HUES48 (cell line): ENCODE measurements around the gene PARD6G.
"Not testable (repeated sequence)": the region's sequence is repeated elsewhere in the genome, so short reads cannot be mapped to it uniquely, and the experiment has no call there.

Experiments used
- H3K27ac ChIP-seq: one replicate; pipeline ENCODE4 v1.7.0; 2013; ENCODE audit warnings: low read depth, low read length, inconsistent platforms
- H3K27me3 ChIP-seq: 2 replicates; pipeline ENCODE4 v1.6.1; 2013; ENCODE audit warnings: mild to moderate bottlenecking, low read length; ENCODE audit not compliant: control insufficient read depth, insufficient read depth
- H3K36me3 ChIP-seq: 2 replicates; pipeline ENCODE4 v1.6.1; 2013; ENCODE audit warnings: low read length; ENCODE audit not compliant: control insufficient read depth, insufficient read depth
- H3K4me1 ChIP-seq: 2 replicates; pipeline ENCODE4 v1.6.1; 2013; ENCODE audit warnings: mild to moderate bottlenecking, low read length; ENCODE audit not compliant: control insufficient read depth, insufficient read depth
- H3K4me3 ChIP-seq: 2 replicates; pipeline ENCODE4 v1.5.1; 2013; ENCODE audit warnings: mild to moderate bottlenecking, low read depth, low read length
- H3K9ac ChIP-seq: 2 replicates; pipeline ENCODE4 v1.6.1; 2013; ENCODE audit warnings: mild to moderate bottlenecking, low read depth, low read length, moderate library complexity
- H3K9me3 ChIP-seq: 2 replicates; pipeline ENCODE4 v1.6.1; 2013; ENCODE audit warnings: low read length; ENCODE audit not compliant: control insufficient read depth, insufficient read depth

The PARD6G gene

DNA sequence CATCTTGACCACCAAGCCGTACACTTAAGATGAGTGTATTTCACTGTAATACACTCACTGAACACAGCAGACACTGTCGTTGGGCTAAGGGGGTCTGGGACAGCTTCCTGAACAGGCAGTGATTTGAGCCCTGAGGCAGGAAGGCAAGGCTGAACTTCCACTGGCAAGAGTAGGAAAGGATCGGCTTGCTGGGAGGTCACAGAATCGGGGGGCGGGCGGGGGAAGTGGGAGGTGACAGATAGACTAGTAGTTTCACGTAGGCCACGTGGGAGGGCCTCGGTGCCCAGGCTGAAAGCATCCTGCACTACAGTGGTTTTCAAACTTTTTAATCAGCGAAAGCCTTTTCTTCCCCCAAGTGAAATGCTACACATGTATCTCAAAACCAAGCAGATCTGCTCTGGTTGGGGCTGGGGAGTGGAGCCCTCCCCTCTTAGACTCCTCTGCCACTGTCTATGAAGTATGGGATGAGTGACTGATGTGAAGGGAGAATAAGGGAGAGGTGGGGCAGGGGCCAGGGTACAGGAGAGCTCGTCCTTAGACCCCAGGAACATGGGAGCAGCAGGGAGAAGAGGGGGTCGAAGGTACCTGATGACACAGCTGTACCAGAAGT lies 8.6 kb downstream of the PARD6G start:
- Histone ChIP-seq H3K27me3 (no peaks in the 10 kb centered on the region), H3K4me1 (peaks cover 3% of the 10 kb centered on the region; the same call in 1 of the 2 replicates), H3K9ac (no peak overlapping the region), H3K36me3 (no peaks in the 10 kb centered on the region), H3K9me3 (no peaks in the 10 kb centered on the region), H3K4me3 (no peak overlapping the region), H3K27ac (no peak overlapping the region)

DNA sequence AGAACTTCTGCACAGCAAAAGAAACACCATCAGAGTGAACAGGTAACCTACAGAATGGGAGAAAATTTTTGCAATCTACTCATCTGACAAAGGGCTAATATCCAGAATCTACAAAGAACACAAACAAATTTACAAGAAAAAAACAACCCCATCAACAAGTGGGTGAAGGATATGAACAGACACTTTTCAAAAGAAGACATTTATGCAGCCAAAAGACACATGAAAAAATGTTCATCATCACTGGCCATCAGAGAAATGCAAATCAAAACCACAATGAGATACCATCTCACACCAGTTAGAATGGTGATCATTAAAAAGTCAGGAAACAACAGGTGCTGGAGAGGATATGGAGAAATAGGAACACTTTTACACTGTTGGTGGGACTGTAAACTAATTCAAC lies 9.8 kb downstream of the PARD6G start:
- not testable (repeated sequence) for H3K27me3 ChIP-seq, H3K4me3 ChIP-seq, H3K4me1 ChIP-seq, H3K36me3 ChIP-seq, H3K9ac ChIP-seq, H3K27ac ChIP-seq, H3K9me3 ChIP-seq

DNA sequence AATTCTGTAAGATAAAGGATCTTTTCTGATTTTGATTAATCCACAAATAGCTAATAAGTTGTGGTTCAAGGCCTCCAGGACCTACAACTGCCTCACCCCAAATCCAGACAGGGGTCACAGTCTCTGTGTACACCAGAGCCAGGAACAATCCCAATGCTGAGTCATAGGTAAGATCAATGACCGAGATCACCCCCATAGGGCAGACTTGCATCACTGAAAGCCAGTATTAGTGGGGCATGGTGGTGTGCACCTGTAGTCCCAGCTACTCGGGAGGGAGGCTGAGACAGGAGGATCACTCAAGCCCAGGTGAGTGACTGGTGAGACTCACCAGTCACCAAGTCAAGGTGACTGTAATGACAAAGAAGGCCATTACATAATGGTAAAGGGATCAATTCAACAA lies 12.9 kb downstream of the PARD6G start:
- Histone ChIP-seq H3K36me3 (no peaks in the 10 kb centered on the region), H3K4me1 (peaks cover 3% of the 10 kb centered on the region; the same call in 1 of the 2 replicates), H3K9ac (no peak overlapping the region), H3K4me3 (no peak overlapping the region), H3K9me3 (no peaks in the 10 kb centered on the region), H3K27ac (no peak overlapping the region), H3K27me3 (no peaks in the 10 kb centered on the region)

DNA sequence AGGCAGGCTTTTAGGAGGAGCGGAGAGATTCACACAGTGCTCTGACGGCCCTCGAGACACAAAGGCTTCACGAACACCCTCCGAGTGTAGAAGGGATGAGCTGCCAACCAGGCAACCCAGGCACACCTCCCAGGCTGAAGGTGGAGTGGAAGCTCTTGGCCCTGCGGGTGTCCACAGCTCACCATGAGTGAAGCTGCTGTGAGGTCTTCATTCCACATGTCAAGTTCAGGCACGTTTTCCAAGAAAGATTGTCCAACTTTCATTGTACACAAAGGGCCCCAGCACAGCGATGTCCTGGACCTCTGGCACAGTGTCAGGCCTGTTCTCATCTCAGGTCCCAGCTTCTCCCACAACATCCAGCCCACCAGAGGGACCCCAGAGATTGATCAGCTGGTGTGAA lies 13.4 kb downstream of the PARD6G start:
- Histone ChIP-seq H3K27ac (no peak overlapping the region), H3K9me3 (no peaks in the 10 kb centered on the region), H3K27me3 (no peaks in the 10 kb centered on the region), H3K4me1 (peaks cover 3% of the 10 kb centered on the region; the same call in 1 of the 2 replicates), H3K36me3 (no peaks in the 10 kb centered on the region), H3K9ac (no peak overlapping the region), H3K4me3 (no peak overlapping the region)

DNA sequence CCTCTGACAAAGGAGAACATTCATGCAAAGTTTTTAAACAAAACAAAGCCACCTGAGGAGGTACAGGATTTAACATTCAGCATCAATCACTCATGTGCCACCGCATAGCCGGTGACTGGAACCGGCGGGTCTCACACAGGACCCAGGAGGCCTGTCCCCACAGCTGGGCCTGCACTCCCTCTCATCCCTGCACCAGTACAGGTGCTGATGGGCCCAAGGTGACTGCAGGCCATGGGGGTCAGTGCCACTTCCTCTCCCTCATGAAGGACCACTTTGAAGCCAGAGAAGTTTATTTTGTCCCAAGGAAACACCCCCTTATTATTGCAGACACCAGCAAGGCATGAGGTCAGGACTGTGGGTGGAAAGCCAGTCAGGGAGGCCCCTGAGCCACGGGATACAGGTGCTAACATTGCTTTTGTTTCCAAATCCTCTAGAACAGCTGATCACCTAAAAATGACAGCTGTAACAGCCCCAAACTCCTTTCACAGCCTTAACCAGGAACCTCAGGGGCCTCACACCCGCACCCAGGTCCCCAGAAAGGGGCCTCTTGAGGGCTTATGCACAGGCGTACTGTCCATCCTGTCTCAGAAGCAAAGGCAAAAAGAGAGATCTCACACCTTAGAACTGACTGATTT lies 14.0 kb downstream of the PARD6G start:
- H3K27ac ChIP-seq: no peak overlapping the region
- peaks cover 3% of the 10 kb centered on the region; the same call in 1 of the 2 replicates for H3K4me1 ChIP-seq
- no peaks in the 10 kb centered on the region for H3K36me3 ChIP-seq
- H3K27me3 ChIP-seq: no peaks in the 10 kb centered on the region
- H3K9me3 ChIP-seq: no peaks in the 10 kb centered on the region
- no peak overlapping the region for H3K9ac ChIP-seq
- no peak overlapping the region for H3K4me3 ChIP-seq

DNA sequence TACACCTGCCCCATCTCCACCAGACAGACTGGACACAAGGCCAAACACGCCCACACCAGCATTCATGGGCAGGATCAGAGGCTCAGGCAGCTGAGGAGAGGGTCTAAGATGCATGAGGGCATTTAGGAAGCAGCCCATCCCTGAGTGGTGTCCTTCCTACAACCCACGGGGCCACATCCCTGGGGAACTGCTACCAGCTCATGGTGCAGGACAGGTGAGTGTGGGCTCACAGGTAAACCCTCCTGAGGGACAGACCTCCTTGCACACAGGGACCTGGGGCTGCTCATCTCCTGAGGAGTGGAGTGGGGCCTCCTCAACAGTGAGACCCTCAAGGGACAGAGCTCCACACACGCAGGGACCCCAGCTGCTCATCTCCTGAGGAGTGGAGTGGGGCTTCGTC lies 14.6 kb downstream of the PARD6G start:
- Histone ChIP-seq H3K27ac (no peak overlapping the region), H3K4me3 (no peak overlapping the region), H3K9me3 (no peaks in the 10 kb centered on the region), H3K27me3 (no peaks in the 10 kb centered on the region), H3K4me1 (peaks cover 3% of the 10 kb centered on the region; the same call in 1 of the 2 replicates), H3K36me3 (no peaks in the 10 kb centered on the region), H3K9ac (no peak overlapping the region)

DNA sequence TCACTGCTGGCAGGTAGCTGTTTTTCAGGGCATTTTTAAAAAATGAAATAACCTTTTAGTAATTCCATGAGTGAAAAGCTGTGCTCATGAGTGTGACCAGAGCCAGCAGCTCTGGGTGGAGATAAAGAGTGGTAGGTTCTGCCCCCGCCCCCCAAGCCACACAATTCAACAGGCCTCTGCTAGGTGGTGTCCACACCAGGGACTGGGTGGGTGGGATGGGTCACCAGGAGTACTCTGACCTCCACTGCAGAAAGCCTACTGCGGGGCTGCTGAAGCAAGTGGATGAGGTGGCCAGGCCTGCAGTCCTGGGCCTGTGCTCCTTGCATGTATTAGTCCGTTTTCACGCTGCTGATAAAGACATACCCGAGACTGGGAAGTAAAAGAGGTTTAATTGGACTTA lies 15.3 kb downstream of the PARD6G start:
- H3K9me3 ChIP-seq: no peaks in the 10 kb centered on the region

DNA sequence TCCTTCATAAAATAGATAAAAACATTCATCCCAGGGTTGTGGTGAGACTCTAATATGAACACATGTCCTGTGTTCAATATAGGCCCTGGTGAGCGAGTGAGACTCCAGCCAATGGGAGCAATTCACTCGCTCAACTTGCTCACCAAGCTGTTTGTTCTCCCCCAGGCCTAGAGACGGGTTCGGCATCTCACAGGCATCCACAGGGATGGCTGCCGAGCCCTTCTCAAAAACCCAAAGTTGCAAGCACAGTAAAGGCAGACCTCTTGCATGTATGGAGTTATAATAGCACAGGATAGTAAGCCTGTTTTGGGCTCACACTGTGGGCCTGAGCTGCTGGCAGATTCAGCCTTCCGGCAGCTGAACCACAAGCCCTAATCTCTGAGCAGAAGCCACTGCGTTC lies 15.7 kb downstream of the PARD6G start:
- Histone ChIP-seq H3K9me3 (no peaks in the 10 kb centered on the region), H3K4me1 (peaks cover 3% of the 10 kb centered on the region; the same call in 1 of the 2 replicates), H3K9ac (no peak overlapping the region), H3K36me3 (no peaks in the 10 kb centered on the region), H3K27ac (no peak overlapping the region), H3K27me3 (no peaks in the 10 kb centered on the region), H3K4me3 (no peak overlapping the region)

More for the DNA sequence above, 15.3 kb downstream of the PARD6G start:
- Histone ChIP-seq H3K4me3 (no peak overlapping the region), H3K9ac (no peak overlapping the region), H3K27ac (no peak overlapping the region), H3K4me1 (peaks cover 3% of the 10 kb centered on the region; the same call in 1 of the 2 replicates), H3K27me3 (no peaks in the 10 kb centered on the region), H3K36me3 (no peaks in the 10 kb centered on the region)

DNA sequence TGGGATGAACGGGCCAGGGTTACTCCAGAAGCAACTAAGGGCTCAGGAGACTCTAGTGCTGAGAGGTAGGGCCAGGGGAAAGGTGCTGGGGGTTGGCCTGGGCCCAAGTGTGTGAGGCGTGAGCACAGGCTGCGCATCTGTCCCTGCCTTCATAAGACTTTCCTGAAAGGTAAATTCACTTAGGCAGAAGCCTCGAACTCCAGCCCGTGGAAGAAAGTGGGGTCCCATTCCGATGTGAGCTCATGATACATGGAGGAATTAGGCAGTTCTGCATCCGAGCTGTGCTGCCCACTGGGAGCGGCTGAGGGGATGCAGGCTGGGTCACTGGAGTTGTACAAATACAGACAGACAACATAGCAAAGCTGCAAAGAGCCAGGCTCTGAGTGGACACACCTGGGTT lies 16.2 kb downstream of the PARD6G start:
- H3K27me3 ChIP-seq: no peaks in the 10 kb centered on the region
- H3K36me3 ChIP-seq: no peaks in the 10 kb centered on the region
- H3K9ac ChIP-seq: no peak overlapping the region
- H3K9me3 ChIP-seq: no peaks in the 10 kb centered on the region
- no peak overlapping the region for H3K4me3 ChIP-seq
- no peak overlapping the region for H3K27ac ChIP-seq
- peaks cover 3% of the 10 kb centered on the region; the same call in 1 of the 2 replicates for H3K4me1 ChIP-seq

DNA sequence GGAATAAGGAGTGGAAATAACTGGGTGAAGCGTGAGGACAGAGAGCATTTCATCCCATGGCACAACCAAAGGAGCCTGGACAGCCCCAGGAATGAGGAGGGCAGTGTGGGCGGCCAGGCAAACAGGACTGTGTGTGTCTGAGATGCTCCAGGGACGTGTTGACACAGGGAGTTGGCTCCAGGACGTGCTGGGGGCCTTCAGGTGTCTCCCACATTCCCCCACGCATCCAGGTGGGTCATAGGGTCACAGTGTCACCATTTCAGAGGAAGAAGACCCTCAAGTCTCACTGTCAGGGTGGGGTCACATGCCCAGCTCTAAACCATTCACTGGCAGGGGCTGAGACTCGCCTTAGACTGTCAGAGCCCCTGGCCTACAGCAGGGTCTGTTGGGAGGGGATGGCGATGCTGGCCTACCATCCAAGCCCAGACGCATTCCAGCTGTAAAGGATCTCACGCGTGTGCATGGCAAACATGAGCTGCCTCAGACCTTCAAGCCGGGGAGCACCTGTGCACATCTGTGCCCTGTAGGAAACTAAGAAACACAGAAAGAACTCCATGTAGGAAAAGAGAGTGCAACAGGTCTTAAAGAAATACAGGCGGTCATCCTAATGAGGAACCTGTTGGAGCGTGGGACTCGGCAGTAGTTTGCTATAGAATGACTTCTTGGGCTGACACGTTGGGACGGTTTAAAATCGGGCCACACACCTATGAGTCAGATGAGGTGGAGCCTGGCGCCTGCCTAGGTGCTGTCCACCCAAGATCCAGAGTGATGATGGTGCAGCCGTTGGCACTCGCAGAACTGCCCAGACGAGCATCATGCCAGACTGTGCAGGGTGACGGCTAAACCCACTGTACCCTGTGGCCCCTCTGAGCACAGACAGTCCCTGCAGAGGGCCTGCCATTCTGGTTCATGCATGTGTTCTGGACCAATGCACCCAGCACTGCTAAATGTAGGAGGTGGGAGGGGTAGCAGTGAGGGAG lies 17.3 kb downstream of the PARD6G start:
- Histone ChIP-seq H3K27me3 (no peaks in the 10 kb centered on the region), H3K36me3 (no peaks in the 10 kb centered on the region), H3K27ac (no peak overlapping the region), H3K9ac (no peak overlapping the region), H3K4me1 (peaks cover 6% of the 10 kb centered on the region; the same call in 1 of the 2 replicates), H3K9me3 (no peaks in the 10 kb centered on the region), H3K4me3 (no peak overlapping the region)

DNA sequence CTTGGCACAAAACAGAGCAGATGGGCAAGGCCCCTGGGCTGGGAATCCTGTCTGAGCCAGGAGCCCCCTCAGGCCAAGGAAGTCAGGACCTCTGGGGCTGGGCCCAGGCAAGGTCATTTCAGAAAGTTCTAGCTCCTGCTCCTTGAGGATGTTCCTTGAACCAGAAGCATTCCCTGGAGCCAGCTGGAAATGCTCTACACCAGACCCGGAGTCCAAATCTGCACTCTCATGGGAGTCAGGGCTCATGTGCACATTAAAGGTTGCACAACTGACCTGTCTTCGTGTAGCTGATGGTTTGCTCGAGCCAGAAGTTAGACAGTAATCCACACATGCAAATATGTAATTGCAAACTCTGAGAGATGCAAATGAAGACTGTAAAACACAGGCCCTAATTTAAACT lies 18.0 kb downstream of the PARD6G start:
- Histone ChIP-seq H3K36me3 (no peaks in the 10 kb centered on the region), H3K9me3 (no peaks in the 10 kb centered on the region), H3K27me3 (no peaks in the 10 kb centered on the region), H3K4me1 (peaks cover 6% of the 10 kb centered on the region; the same call in 1 of the 2 replicates), H3K9ac (no peak overlapping the region), H3K4me3 (no peak overlapping the region), H3K27ac (no peak overlapping the region)
